OCI-M1 (cell line): ENCODE results near the gene PASK.
"Not testable (repeated sequence)": the region's sequence is repeated elsewhere in the genome, so short reads cannot be mapped to it uniquely, and the experiment has no call there.

Source experiments
- DNase-seq: peaks from one replicate; lab custom pipeline; 2025; lab: John Stamatoyannopoulos, UW

The PASK gene

DNA sequence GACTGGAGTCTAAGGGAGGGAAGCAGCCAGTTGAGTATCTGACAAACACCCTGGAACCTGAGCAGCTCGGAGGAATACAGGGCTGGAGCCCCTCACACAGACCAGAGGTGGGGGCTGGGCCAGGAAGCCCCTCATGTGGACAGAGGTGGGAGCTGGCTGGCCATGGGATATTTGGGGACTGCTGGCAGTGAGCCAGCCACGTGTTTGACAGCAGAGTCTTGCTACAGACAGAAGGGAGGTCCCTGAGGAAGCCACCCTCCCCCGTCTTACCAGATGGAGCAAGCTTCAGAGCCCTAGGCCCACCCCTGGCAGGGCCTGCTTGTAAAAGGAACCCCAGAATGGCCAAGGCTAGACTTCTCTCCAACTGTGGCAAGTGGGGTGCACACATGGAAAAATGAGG, 43.6 kb downstream of the PASK start:
- DNase-seq, result no peak

DNA sequence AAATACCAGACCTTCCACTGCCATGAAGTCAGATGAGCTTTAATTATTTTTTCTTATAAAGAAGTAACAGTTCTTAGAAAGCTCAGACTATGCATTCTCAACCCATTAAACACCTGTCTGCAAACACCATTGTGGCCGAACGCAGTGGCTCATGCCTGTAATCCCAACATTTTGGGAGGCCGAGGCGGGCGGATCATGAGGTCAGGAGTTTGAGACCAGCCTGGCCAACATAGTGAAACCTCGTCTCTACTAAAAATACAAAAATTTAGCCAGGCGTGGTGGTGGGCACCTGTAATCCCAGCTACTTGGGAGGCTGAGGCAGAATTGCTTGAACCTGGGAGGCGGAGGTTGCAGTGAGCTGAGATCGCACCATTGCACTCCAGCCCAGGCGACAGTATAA, 44.7 kb downstream of the PASK start:
- not testable (repeated sequence) for DNase-seq

DNA sequence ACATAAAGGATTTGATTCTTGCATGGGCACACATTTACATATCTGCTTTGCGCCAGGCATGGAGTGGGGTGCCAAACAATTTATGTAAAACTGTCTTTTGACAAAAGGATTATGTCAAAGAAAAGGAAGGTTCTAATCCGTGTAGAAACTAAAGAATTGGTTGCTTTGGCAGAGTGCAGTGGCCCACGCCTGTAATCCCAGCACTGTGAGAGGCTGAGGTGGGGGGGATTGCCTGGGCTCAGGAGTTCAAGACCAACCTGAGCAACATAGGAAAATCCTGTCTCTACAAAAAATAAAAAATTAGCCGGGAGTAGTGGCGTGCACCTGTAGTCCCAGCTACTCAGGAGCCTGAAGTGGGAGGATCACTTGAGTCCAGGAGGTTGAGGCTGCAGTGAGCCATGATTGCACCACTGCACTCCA, 46.1 kb downstream of the PASK start:
- no peak for DNase-seq

DNA sequence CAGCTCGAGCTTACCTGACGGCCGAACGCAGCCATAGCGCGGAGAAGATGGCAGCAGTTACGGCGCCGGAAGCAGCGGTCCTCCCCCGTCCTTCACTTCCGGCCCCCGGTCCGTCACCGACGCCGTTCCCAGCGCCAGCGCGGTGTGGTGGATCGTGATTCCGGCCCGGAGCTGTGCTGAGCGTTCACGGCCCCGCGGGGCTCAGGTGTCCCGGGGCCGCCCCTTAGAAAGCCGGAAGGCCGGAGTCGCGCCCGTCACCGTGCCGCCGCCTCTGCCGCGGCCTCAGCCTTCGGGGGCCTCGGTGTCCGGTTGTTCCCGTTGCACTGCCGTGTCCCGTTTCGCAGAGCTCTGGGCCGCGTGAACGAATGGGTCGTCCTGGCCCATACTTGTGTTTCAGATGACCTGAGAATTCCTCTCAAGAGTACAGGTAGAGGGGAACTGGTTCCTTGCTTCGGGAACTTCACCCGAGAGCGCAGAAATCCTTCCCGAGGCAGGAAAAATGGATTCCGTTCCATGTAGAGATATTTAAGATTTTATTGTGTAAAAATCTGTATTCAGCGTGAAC, 47.0 kb downstream of the PASK start, which contains the start of gene MTERF4:
MTERF4 (minus strand) TSS at position 49 of the 565 bp plus-strand sequence; CDS start at position 35, 14 bp downstream.
- DNase-seq, result peak; percentile 93

DNA sequence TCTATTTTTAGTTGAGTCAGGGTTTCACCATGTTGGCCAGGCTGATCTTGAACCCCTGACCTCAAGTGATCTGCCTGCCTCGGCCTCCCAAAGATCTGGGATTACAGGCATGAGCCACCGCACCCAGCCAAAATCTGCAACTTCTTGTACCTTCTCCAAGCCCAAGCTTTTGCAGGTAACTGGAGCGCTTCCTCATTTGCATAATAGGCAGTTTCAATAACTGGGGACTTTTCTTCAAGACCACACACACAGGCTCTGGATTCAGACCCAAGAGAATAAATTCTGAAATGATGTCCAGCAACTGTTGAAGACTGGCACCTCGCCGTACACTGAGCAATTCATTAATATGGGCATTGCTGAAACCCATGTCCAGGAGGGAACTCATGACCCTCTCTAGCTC, 50.0 kb downstream of the PASK start:
- no peak for DNase-seq

DNA sequence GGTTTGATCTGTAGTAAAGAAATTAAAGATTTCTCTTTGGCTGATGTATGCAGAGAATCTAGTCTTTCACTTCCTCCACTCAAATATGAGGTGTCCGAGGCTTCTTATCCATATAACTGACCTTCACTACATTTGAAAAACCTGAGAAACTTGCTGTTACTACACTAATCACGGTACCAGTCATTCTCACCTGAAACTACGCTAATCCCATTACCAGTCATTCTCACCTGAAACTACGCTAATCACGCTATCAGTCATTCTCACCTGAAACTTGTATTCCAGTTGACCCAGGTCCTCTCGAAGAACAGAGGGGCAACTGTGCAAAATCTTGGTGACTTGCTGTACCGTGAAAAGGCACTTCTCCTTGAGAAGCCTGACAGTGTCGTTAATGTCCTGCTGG, 52.3 kb downstream of the PASK start:
- no peak for DNase-seq

DNA sequence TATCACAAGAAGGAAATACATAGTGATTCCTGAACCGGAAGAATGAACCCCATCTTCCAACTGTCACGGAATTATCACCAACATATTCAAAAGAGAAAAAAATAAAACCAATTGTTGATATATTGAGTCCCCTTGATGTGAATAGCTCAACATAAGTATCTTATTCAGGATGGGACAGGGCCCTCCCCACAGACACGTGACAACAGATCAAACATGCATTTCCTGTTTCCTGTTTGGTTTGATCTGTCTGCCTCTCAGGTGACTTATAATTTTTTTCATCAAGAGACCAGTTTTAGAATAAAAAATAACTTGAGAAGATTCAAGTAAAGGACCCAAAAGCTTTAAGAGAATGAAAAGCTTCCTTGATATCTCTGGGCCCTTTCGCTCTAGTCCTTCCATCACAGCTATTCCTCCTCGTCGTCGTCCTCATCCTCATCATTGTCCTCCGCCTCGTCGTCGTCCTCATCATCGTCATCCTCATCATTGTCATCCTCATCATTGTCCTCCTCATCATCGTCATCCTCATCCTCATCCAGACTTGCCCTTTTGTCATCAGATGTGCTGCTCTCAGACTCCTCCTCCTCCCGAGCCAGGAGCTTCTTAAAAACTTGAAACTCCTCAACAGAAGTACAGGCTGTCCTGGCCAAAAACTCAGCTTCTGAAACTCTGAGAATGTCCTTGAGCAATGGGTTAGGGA, 53.5 kb downstream of the PASK start:
- no peak for DNase-seq

DNA sequence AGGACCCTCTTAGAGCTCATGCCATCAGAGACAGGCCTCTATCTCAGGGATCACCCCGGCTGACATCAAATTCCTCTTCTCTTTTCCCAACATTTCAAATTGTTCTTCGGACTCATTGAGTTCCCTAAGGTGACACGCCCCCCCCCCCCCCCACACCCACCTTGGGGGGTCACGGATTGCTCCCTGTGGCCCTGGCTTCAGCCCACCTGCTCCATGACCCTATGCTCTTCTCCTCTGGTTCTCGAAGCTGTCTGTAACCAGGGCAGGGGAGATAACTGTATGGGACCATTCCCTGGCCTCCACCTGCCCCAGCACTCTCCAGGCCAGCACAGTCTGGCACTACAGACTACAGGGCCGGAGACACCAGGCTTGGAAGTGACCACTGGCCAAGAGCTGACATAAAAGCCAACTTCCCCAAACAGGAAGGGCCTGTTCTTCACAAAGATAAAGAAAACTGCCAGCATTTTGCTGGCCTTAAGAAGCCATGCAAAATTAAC, 54.3 kb downstream of the PASK start:
- DNase-seq, result no peak

DNA sequence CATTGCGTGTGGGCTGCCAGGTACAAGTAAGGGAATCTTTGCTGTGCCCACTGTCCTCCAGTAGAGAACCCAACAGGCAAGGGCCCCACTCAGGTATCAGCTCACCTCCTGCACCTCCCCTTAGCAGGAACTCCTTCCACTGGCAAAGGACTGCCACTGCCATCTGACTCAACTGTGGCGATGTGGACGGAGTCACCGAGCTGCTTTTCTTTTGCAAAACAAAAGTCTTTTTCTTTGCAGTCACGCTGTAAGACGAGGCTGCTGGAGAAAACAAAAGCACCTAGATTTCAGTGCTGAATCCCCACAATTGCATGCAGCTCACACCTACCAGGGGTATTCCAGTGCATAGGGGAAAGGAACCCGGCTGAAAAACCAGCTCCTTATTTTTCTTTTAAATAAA, 55.1 kb downstream of the PASK start:
- no peak for DNase-seq

DNA sequence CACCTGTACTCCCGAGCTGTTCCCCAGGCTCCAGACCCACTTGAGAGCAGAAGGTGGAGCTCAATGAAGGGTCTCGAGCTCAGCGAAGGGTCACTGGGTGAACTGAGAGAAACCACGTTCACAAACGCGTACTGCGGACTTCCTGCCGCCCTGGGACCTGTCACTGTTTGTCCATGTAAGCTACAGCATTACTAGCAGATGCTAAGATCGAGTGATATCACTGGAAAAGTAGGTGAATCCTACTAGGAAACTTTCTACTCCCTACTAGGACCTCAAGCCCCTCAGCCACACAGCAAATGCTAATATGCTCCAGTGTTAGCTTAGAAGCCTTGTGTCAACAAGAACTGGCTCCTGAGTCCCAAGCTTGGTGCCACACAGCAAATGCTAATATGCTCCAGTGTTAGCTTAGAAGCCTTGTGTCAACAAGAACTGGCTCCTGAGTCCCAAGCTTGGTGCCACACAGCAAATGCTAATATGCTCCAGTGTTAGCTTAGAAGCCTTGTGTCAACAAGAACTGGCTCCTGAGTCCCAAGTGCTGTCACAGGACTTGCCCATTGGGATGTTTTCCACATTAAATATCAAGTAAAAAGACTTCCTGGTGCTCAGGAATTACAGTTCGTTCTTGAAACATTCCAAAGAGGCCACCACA, 56.0 kb downstream of the PASK start:
- DNase-seq, result not testable (repeated sequence)

DNA sequence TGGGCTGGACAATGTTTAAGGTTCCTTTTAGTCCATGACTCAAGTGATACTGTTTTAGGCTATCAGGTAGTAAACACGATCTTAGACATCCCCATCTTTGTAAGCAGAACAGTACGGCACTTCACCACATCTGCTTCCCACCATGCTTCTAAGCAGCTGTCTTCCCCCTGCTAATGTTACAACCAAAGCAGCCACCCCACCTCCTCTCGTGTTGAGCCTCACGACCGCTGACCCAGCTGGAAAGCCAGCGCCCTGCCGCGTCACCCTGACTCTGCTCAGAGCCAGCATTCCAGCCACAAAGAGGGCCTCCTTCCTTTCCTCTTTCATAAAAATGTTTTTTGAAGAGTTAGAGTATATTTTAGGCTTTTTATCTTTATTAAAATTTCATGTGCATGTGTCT, 56.6 kb downstream of the PASK start:
- no peak for DNase-seq

DNA sequence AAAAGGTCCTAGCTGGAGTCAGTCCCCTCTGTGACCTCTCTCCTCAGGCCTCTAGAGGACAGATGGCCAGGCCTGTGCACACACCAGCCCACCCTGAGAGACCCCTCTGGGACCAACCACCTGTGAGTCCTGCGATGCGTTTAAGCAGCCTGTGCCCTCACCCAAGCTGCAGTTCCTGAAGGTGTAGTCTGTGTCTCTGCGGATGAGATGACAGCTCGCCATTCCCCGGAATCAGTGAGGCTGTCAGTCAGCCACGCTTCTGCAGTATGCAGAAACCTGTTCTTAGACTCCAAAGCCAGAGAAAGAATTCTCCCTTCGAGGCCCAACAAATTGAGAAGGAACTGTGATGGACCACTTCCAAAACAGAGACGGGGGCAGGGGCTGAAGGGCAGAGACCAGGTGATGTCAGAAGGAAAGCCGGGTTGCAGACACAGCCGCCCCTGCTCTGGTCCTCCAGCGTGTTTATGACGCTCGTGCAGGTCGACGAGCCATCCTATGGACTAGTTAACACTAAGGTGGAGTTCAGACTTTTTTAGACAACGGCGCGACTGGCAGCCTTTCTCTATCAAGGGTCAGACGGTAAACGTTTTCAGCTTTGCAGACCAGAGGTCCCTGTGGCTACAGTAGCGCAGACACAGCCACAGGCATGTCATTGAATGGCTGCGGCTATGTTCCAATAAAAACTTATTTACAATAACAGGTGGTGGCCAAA, 57.4 kb downstream of the PASK start:
- DNase-seq, result no peak

DNA sequence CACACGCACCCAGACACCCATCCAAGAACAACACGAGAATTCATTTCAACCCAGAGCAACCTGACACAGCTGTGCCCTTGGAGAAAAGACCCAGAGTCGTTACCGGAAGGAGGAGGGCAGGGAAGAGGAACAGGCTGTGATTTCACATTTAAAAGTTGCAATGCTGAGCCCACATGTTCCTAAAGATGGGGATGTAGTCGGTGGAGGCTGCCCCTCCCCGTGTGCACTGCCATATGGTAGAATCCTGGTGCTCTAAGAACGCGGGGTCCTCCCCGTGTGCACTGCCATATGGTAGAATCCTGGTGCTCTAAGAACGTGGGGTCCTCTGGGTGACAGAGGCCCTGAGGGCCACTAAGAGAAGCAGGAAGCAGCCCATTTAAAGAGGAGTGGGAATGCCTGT, 58.1 kb downstream of the PASK start:
- DNase-seq, result no peak

DNA sequence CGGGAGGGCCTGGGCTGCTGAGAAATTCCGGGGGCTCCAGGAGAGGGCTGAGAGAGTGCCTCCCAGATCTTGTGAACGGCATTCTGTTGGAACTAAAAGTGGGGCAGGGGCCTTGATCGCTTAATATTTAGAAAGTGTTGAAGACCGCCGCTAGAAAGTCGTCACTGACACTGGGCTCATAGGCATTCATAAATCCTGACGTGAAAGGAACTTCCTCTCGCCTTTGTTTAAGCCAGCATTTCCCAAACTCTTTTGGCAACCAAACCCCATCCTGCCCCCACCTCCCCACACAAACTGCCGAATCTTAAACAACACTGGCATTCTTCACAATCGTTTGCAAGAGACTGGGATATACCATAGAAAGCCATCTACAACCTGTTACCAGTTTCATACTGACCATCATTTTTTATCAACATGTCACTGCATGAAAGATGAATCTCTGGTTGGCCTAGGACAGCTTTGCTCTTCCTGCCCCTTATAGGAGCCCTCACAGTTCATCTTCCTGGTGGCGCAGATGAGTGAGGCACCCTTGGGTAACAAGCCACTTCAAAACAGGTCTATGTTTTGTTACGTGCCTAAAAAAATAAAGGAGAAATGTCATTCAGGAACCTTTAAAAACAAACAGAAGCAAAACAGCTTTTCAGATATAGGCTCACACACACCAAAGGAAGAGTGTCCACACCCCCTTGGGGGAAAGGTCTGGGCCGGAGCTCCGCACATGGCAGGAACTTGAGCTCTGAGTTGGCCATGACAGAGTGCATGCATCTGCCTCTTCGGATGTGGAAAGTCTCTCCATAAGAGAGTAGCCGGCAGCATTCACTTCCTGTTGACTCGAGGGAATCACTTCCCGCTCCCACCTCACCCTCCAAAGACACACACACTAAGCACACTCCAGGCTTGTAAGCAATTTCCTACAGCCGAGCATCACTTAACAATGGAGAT, 60.2 kb downstream of the PASK start:
- no peak for DNase-seq

DNA sequence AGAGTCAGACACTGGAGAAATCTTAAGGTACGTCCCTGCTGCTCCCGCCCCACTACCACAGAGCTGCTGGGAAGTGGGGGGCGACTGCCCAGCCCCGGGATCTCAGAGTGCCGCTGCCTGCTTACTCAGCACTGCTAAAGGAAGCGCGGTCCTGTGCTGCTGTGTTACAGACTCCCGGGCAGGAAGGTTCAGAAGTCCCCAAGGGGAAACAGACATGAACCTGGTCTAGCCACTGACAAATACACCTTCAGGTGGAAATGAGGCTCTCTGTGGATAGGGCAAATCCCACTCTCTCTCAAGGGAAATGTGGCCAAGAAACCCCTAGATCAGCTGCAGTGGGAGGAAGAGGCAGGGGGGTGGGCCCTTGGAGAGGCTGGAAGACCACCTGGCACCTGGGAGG, 60.9 kb downstream of the PASK start:
- DNase-seq, result no peak

DNA sequence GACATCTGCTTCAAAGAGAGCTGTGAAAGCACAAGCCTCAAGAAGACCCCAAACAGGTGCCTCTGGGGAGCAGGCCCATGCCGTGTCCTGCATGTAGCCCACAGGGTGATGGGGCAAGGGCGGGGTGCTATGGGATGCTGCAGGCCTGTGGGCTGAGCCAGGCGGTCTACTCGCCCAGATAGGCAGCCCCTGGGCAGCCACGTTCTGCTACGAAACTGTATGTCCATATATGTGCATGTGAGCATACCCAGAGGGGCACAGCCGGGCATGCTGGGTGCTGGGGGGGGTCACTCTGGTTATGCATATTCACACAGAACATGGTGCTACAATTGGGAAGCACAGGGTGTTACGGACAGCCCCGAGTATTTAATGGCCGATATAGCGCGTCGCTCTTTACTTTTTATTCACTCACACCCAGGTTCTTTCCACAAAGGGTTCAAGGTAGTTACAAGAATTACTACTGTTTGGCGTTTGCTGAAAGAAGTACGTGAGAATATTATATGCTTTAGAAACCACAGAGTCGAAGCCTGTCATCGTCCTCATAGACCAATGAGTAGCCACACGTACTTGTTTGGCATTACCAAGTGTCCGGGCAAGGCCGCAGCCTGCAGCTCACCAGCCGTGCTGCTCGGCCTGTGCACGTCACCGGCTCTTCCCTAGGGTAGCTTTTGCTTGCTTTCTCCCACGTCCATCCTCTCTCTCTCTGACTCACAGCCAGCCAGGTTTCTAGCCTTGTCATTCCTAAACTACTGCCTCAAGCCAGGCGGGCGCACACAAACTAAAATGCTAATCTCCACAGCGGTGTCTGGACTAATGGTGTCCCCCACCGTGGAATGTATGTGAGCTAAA, 61.6 kb downstream of the PASK start:
- DNase-seq, result no peak

DNA sequence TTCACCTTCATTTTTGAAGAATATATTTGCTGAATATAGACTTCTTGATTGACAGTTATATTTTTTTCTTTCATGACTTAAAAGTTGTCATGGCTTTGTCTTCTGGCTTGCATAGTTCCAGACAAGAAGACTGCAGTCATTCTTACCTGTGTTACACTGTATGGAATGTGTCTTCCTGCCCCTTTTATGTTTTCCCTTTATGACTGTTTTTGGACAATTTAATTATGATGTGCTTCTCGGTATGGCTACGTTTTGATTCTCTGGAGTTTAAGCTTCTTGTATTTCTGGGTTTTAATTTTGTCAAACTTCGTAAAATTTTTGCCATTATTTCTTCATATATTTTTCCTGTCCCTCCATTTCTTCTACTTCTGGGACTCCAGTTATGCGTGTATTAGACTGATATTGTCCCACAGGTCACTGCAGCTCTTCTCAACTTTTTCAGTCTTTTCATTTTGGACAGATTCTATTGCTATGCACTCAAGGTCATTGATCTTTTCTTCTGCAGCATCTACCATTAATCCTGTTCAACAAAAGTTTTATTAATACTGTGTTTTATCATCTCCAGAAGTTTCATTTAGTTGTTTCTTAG, 64.3 kb downstream of the PASK start:
- no peak for DNase-seq

DNA sequence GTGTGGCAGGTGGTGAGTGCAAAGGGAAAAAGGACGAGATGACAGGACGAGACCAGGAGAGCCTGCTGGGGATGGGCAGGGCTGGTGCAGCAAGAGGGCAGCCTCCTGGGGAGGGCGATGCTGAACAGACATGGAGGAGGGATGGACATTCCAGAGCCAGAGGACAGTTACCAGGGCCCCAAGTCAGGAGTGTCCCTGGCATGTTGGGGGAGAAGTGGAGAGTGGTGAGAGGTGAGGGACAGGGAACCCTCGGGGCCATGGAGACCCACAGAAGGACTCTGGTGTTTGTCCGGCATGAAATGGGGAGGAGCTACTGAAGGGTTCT, 66.2 kb downstream of the PASK start:
- no peak for DNase-seq

DNA sequence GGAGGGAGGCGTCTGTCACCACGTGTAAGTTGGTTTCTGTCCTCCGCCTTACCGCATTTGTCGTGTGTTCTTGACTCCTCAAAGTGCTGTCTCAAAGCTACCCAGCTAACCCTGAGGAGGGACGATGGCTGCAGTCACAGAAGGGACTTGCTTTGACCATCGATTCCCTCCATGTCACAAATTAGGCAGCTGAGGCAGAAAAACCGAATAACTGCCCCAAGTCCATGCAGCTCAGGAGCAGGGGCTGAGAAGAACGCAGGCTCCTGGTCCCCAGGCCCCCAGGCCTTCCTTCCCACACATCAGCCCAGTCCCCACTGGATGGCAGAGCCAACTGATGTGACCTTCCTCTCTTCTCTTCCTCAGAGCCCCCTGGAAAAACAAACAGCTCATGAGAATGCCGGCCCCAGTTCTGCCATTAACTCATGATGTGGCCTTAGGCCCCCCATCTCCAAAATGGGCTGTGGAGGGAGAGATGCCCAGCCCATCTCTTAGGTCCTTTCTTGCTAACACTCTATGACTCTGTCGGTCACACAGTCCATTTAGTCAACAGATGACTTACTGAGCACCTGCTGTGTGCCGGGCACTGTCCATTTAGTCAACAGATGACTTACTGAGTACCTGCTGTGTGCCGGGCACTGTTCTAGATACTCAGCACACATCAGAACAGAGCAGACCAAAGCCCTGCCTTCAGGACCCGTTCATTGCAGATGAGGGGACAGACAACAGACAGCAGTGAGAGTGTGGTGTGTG, 66.8 kb downstream of the PASK start:
- no peak for DNase-seq
